OCI-LY1 (cell line): ENCODE results near the gene CRYAB.
A peak's percentile ranks its signal among the peaks of the same experiment; 100 is the strongest.

Experiments used
- H2AFZ ChIP-seq: fragments of 200-600 bp; sonication (generic), shearing (Covaris generic); 2 replicates; pipeline ENCODE4 v1.6.0; 2014; ENCODE audit warnings: antibody characterized with exemption, mild to moderate bottlenecking, low read length
- H3F3A ChIP-seq: fragments of 200-600 bp; sonication (generic), shearing (Covaris generic); 2 replicates; pipeline ENCODE4 v1.6.0; 2014; ENCODE audit warnings: mild to moderate bottlenecking, antibody characterized with exemption, low read length, moderate library complexity; ENCODE audit not compliant: insufficient read depth
- H3K27ac ChIP-seq: fragments of 200-600 bp; sonication (generic); 2 replicates; pipeline ENCODE4 v1.5.1; 2014; ENCODE audit warnings: low read length, mixed run types, mild to moderate bottlenecking, low read depth; ENCODE audit not compliant: poor library complexity, severe bottlenecking
- H3K27me3 ChIP-seq: fragments of 200-600 bp; sonication (generic); 2 replicates; pipeline ENCODE4 v1.6.0; 2014; ENCODE audit warnings: antibody characterized with exemption, mild to moderate bottlenecking, low read length, moderate library complexity; ENCODE audit not compliant: insufficient read depth
- H3K36me3 ChIP-seq: fragments of 200-600 bp; sonication (generic); 2 replicates; pipeline ENCODE4 v1.6.1; 2014; ENCODE audit warnings: mild to moderate bottlenecking, antibody characterized with exemption, low read length, moderate library complexity, mixed read lengths; ENCODE audit not compliant: insufficient read depth
- H3K4me1 ChIP-seq: fragments of 200-600 bp; sonication (generic); 2 replicates; pipeline ENCODE4 v1.5.1; 2014; ENCODE audit warnings: mild to moderate bottlenecking, low read length, moderate library complexity; ENCODE audit not compliant: insufficient read depth, severe bottlenecking
- H3K4me2 ChIP-seq: fragments of 200-600 bp; sonication (generic), shearing (Covaris generic); 2 replicates; pipeline ENCODE4 v1.6.1; 2014; ENCODE audit warnings: low read length
- H3K4me3 ChIP-seq: fragments of 200-600 bp; sonication (generic); 2 replicates; pipeline ENCODE4 v1.5.1; 2014; ENCODE audit warnings: low read length, low read depth, mild to moderate bottlenecking, mixed read lengths; ENCODE audit not compliant: poor library complexity, severe bottlenecking
- H3K79me2 ChIP-seq: fragments of 200-600 bp; shearing (Covaris generic); 2 replicates; pipeline ENCODE4 v1.6.1; 2016; ENCODE audit warnings: mixed run types, low read length, mixed read lengths; ENCODE audit not compliant: insufficient read depth
- H3K9ac ChIP-seq: fragments of 200-600 bp; sonication (generic), shearing (Covaris generic); 2 replicates; pipeline ENCODE4 v1.6.1; 2014; ENCODE audit warnings: mild to moderate bottlenecking, low read length, mixed read lengths
- H3K9me2 ChIP-seq: fragments of 200-600 bp; sonication (generic), shearing (Covaris generic); 2 replicates; pipeline ENCODE4 v1.6.1; 2014; ENCODE audit warnings: low read depth, mild to moderate bottlenecking, low read length, mixed read lengths
- H3K9me3 ChIP-seq: fragments of 200-600 bp; shearing (Covaris generic); 2 replicates; pipeline ENCODE4 v1.6.1; 2014; ENCODE audit warnings: low read length, mixed read lengths
- H4K20me1 ChIP-seq: fragments of 200-600 bp; sonication (generic), shearing (Covaris generic); 2 replicates; pipeline ENCODE4 v1.6.0; 2016; ENCODE audit warnings: mild to moderate bottlenecking, low read length; ENCODE audit not compliant: insufficient read depth
- EZH2 ChIP-seq: fragments of 200-600 bp; sonication (generic), shearing (Covaris generic); IDR thresholded peaks from 2 replicates; pipeline ENCODE4 v1.8.0; 2017; ENCODE audit warnings: borderline replicate concordance, mixed run types, mild to moderate bottlenecking, antibody characterized with exemption, low read length, moderate library complexity, mixed read lengths
- TF ChIP-seq, protein P1 (sequence below): fragments of 200-600 bp; sonication (generic), shearing (Covaris generic); IDR thresholded peaks from 2 replicates; pipeline ENCODE4 v1.5.1; 2017; ENCODE audit warnings: mild to moderate bottlenecking, antibody characterized with exemption, low read length, moderate library complexity, mixed read lengths

The CRYAB gene

DNA sequence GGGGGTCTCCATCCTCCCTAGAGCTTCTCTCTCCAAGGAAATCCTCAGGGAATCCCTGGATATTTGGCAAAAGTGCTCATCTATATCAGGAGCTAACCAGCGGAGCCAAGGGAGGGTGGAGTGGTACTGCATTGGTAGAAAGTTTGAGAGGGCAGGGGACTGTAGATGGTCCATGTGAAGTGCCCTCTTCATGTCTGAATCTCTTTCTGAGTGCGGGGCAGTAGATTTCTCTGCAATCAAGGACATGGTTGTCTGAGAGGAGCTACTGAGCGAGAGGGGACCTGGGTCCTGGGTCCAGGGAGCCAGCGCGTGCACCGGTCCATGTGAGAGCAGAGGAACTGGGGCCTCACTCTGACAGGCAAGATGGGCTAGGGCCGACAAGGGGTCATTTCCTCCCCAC is 26.3 kb upstream of the CRYAB start:
- Histone ChIP-seq H2AFZ (no peak overlapping the region), H3K9ac (peak overlapping the region; percentile 70), H4K20me1 (no peaks in the 10 kb centered on the region), H3F3A (no peaks in the 10 kb centered on the region), H3K27ac (peak overlapping the region; percentile 37), H3K9me2 (no peaks in the 10 kb centered on the region), H3K79me2 (no peaks in the 10 kb centered on the region), H3K27me3 (no peaks in the 10 kb centered on the region), H3K4me1 (peaks cover 46% of the 10 kb centered on the region), H3K9me3 (no peaks in the 10 kb centered on the region), H3K4me2 (peak overlapping the region; percentile 91), H3K36me3 (no peaks in the 10 kb centered on the region), H3K4me3 (peak overlapping the region; percentile 72)
- TF ChIP-seq, protein P1, sequence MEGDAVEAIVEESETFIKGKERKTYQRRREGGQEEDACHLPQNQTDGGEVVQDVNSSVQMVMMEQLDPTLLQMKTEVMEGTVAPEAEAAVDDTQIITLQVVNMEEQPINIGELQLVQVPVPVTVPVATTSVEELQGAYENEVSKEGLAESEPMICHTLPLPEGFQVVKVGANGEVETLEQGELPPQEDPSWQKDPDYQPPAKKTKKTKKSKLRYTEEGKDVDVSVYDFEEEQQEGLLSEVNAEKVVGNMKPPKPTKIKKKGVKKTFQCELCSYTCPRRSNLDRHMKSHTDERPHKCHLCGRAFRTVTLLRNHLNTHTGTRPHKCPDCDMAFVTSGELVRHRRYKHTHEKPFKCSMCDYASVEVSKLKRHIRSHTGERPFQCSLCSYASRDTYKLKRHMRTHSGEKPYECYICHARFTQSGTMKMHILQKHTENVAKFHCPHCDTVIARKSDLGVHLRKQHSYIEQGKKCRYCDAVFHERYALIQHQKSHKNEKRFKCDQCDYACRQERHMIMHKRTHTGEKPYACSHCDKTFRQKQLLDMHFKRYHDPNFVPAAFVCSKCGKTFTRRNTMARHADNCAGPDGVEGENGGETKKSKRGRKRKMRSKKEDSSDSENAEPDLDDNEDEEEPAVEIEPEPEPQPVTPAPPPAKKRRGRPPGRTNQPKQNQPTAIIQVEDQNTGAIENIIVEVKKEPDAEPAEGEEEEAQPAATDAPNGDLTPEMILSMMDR, result no peak
- TF ChIP-seq EZH2, result no peak

DNA sequence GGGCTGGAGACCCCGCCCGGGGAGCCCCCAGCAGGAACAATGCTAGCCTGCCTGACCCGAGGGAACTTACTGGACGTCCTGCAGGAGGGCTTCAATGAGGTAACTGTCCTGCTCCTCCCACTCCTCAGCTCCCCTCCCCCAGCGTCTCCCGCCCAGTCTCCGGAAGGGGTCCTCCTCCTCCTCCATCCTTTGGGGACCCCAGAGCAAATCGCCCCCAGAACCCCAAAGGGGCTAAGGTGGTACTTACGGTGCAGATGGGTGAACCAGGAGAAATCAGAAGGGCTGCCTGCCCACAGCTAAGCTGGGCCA is 25.8 kb upstream of the CRYAB start:
- H3K9me2 ChIP-seq, result no peaks in the 10 kb centered on the region
- peak overlapping the region; percentile 70 for H3K9ac ChIP-seq
- TF ChIP-seq EZH2, result no peak
- TF ChIP-seq, protein P1, result no peak
- H3K4me3 ChIP-seq, result peak overlapping the region; percentile 72
- no peaks in the 10 kb centered on the region for H3F3A ChIP-seq
- peak overlapping the region; percentile 37 for H3K27ac ChIP-seq
- H3K4me1 ChIP-seq, result peaks cover 46% of the 10 kb centered on the region
- no peaks in the 10 kb centered on the region for H3K36me3 ChIP-seq
- 0 out of 2 replicates have a peak overlapping the region, but pooled peaks have one; percentile 35 for H2AFZ ChIP-seq
- H4K20me1 ChIP-seq, result no peaks in the 10 kb centered on the region
- no peaks in the 10 kb centered on the region for H3K9me3 ChIP-seq
- H3K79me2 ChIP-seq, result no peaks in the 10 kb centered on the region
- no peaks in the 10 kb centered on the region for H3K27me3 ChIP-seq
- peak overlapping the region; percentile 91 for H3K4me2 ChIP-seq

DNA sequence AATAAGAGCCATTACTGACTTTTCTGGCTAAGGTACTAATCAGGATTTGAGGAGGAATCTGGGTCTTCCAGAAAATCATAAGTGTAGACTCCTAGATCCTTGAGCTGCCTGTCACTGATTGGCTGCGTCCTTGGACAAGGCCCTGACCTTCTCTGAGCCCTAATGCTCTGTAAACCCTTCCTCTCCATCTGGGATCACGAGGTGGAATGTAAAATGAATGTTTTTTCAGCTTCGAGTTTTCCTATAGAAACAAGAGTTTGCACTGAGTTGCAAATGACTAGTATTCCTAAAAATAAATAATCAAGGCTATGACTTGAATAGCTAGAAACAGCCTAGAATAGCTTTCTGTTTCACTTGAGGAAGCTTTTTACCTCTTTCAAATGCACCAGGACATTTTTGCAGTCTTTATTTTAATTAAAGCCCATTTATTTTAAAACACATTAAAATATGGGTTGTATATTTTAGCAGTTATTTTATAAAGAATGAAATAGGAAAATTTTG is 24.5 kb upstream of the CRYAB start:
- peak overlapping the region; percentile 70 for H3K9ac ChIP-seq

More for the DNA sequence above, 24.5 kb upstream of the CRYAB start:
- Histone ChIP-seq H3K27ac (peak overlapping the region; percentile 5), H3K9me3 (no peaks in the 10 kb centered on the region), H2AFZ (peak overlapping the region; percentile 30), H3F3A (no peaks in the 10 kb centered on the region), H3K79me2 (no peaks in the 10 kb centered on the region), H3K4me3 (peak overlapping the region; percentile 72), H3K4me1 (peaks cover 44% of the 10 kb centered on the region), H3K4me2 (peak overlapping the region; percentile 91), H3K36me3 (no peaks in the 10 kb centered on the region), H4K20me1 (no peaks in the 10 kb centered on the region), H3K27me3 (no peaks in the 10 kb centered on the region), H3K9me2 (no peaks in the 10 kb centered on the region)
- TF ChIP-seq, protein P1, result no peak
- no peak for TF ChIP-seq EZH2
